Left renal pelvis (tissue), 4 donors: Measurements from ENCODE around the gene UBXN6. TPM values are rescaled to one million over a fixed set of nuclear protein-coding genes. Genes with fewer than 3 reads are reported as not detected.

ENCODE experiments used
- DNase-seq, 4 donors: peaks; one replicate each; pipeline ENCODE4 v3.0.0-alpha.2; 2013; ENCODE audit warnings: low read depth in 4 of 4, low spot score in 3 of 4
- polyA plus RNA-seq, 4 donors: library from polyadenylated mRNA; unstranded; fragments of 120-200 nt; gene quantifications; one replicate each; pipeline ENCODE4 v1.2.1, GENCODE V29; 2013; ENCODE audit not compliant: insufficient read length in 4 of 4

UBXN6 gene
- polyA plus RNA-seq, 4 donors: 82.7 to 125 (median 89.8) TPM

DNA sequence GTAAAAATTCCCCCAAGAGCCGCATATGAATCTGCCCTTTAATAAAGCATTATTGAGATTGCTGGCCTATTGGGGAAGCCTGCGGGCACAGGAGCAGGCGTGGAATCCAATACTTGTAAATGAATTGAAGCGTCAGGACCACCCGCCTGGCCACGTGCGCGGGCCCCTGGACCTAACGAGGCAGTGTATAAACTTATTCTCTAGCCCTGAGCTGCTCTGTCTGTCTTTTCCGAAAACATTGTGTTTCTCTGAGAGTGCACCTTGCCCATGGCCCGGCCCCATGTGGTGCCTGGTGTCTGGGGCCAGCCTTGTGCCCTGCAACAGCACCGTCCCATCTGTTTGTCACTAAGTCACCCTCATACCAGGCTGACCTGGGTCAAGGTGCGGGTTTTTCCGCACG, 14.4 kb downstream of the UBXN6 start:
- DNase-seq: no peak

GRCh38 chr19:4442819-4443146, 14.8 kb downstream of the UBXN6 start:
- DNase-seq: no peak

- no peak for DNase-seq
These were observed 15.4 kb downstream of the UBXN6 start for GRCh38 chr19:4441994-4442818.

DNA sequence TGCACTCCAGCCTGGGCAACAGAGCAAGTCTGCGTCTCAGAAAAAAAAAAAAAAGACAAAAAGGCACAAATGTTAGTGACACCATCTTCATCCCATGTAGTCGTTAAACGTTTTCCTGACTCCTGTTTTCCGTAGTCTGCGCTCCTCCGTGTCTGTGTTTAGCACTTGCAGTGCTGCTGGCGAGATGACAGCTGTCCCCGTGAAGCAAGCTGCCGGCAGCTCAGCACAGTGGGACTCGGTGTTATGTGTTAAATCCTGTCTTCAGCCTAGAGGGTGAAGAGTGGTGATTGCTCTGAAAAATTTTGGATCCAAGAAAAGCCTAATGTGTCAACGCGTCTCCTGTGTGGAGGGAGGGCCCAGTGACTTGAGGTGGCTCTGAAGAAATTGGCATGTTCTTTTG, 18.4 kb downstream of the UBXN6 start:
- no peak for DNase-seq

DNA sequence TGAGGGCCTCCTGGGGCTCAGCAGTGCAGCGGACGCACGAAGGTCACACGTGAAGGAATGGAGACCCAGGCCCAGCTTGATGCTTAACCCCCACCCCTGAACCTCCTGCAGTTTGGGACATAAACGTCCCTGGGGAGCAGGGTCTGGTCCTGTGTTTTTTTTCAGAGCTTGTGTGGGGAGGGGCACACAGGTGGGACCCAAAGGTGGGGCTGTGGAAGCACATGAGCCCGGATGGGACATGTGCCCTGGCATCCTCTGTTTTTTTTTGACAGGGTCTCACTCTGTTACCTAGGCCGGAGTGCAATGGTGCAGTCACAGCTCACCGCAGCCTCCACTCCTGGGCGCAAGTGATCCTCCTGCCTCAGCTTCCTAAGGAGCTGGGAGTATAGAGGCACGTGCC, 20.5 kb downstream of the UBXN6 start:
- DNase-seq: no peak

DNA sequence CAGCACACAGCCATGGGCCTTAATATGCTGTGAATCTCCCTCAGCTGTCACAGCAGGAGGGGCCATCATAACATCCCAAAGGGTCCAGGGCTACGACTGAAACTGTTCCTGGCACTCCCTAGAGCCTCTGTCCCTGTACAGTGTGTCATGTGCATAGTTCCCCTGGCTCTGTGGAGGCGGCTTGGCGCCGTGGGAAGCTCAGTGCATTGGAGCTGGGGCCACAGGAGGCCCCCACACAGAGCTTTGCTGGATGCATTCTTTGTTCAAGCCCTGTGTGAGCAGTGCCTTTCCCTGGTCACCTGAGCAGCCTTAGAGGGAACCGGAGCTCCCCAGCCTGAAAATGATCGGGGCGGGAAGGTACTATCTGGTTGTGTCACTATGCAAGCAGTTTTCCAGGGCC, 21.4 kb downstream of the UBXN6 start:
- DNase-seq: no peak

- DNase-seq: no peak
These were observed 23.2 kb downstream of the UBXN6 start for GRCh38 chr19:4434391-4434790.

DNA sequence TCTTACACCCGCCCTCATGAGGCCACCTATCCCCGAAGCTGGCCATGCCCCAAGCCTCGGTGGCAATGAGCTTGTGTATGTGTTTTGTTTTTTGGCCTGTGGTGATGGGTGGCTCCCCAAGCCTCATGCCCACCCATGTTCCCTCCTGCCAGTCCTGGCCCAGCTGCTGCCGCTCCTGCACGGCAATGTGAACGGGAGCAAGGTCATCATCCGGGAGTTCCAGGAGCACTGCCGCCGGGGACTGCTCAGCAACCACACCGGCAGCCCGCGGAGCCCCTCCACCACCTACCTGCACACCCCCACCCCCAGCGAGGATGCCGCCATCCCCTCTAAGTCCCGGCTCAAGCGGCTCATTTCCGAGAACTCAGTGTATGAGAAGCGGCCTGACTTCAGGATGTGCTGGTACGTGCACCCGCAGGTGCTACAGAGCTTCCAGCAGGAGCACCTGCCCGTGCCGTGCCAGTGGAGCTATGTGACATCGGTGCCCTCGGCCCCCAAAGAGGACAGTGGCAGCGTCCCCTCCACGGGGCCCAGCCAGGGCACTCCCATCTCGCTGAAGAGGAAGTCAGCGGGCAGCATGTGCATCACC, 24.6 kb downstream of the UBXN6 start:
- no peak for DNase-seq

DNA sequence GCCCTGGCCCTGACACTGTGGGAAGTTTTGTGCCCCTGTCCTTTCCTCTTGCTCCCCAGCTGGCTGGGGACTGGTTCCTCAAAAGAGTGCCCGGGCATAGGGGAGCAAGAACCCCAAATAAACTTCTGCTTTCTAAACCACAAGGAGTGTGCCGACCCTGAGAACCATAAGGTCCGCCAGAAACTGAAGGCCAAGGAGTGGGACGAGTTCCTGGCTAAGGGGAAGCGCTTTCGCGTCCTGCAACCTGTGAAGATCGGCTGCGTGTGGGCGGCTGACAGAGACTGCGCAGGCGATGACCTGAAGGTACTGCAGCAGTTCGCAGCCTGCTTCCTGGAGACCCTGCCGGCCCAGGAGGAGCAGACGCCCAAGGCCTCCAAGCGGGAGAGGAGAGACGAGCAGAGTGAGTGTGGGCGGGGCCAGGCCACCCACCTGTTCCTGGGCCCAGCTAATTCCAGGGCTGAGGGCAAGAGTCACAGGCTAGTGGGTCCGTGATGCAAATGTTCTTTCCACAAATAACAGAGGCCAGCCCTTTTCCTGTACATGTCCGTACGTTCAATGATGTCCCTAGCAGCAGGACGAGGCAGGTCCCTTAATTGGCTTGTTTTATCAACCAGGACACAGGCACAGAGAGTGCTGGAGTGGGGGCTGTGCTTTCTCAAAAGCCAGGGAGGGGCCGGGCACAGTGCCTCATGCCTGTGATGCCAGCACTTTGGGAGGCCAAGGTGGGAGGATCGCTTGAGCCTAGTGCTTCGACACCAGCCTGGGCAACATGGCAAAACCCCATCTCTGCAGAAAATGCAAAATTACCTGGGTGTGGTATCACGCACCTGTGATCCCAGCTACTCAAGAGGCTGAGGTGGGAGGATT, 25.6 kb downstream of the UBXN6 start:
- no peak for DNase-seq

GRCh38 chr19:4431296-4431695, 26.3 kb downstream of the UBXN6 start:
- no peak for DNase-seq

GRCh38 chr19:4430760-4431159, 26.8 kb downstream of the UBXN6 start:
- DNase-seq: no peak

- DNase-seq: peak in 2 of 4 donors; percentile 24 to 60
These were observed 27.8 kb downstream of the UBXN6 start for GRCh38 chr19:4429771-4430171.

DNA sequence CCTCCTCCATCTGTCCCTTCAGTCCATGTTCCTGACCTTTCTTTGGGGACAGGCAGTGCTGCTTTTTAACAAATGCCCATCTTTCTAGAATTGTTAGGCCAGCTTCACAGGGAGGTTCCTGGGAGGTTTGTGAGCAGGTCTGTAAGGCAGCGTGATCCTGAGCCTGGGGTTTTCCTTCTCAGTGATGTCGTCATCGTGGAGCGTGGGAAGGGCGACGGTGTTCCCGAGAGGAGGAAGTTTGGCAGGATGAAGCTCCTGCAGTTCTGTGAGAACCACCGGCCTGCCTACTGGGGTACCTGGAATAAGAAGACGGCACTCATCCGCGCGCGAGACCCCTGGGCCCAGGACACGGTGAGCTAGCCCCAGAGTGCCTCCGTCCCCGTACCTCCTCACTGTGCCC, 28.3 kb downstream of the UBXN6 start:
- DNase-seq: no peak

DNA sequence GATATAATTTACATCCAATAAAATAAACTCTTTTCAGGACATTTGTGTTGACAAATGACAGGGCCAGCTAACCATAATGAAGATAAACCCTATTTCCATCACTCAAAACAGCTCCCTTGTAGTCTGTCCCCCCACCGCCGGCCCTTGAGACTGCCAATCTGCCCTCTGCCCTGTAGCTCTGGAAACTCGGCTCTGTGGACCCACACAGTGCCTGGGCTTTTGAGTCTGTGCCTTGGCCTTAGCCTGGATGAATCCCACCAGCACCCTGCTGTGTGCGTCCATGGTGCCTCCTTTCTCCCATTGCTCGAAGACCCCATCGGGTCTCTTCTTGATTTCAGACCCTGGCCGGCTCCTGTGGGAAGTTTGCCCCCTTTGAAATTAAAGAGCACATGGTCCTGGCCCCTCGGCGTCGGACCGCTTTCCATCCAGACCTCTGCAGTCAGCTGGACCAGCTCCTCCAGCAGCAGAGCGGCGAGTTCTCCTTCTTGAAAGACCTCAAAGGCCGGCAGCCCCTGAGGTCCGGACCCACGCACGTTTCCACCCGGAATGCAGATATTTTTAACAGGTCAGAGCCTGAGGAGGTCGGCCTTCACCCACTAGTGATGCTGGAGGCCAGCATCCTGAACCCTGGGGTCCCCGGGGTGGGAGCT, 29.1 kb downstream of the UBXN6 start:
- no peak for DNase-seq

DNA sequence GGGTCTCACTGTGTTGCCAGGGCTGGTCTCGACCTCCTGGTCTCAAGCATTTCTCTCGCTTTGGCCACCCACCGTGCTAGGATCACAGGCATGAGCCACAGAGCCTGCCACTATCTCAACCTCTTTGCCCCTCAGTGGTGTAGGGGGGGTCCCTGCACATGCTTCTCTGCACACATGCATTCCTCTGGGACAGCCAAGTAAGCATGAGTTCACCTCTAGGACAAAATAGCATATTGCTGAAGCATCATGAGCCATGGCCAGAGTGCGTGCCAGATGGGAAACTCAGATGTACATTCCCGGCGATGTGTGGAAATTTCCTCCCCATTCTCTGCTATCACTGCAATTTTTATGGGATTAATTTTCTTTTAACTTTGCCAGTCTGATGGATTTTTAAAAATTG, 32.1 kb downstream of the UBXN6 start:
- DNase-seq: no peak

GRCh38 chr19:4423416-4424126, 34.0 kb downstream of the UBXN6 start:
- no peak for DNase-seq

GRCh38 chr19:4416268-4416667, 41.3 kb downstream of the UBXN6 start:
- DNase-seq: no peak

GRCh38 chr19:4415352-4415751, 42.2 kb downstream of the UBXN6 start:
- DNase-seq: no peak

GRCh38 chr19:4414800-4415321, 42.7 kb downstream of the UBXN6 start:
- DNase-seq: no peak

GRCh38 chr19:4414144-4414799, 43.3 kb downstream of the UBXN6 start:
- no peak for DNase-seq
